H1 (cell line): ENCODE results near the gene MNAT1. TPM values are rescaled to one million over a fixed set of nuclear protein-coding genes. Genes with fewer than 3 reads are reported as not detected.

Experiments
- CBX8 ChIP-seq: fragments of 300-800, 300-1000 bp; sonication (generic); IDR thresholded peaks from 2 replicates; pipeline ENCODE4 v1.7.1; 2016; ENCODE audit warnings: low read depth, low read length, borderline replicate concordance
- EGR1 ChIP-seq: IDR thresholded peaks from 2 replicates; pipeline ENCODE4 v1.6.1; 2011; ENCODE audit warnings: low read depth, low read length, borderline replicate concordance
- RFX5 ChIP-seq: IDR thresholded peaks from 2 replicates; pipeline ENCODE4 v1.6.1; 2011; ENCODE audit warnings: low read depth, low read length, improper control_type of control experiment, borderline replicate concordance
- SIN3A ChIP-seq, 2 experiments: IDR thresholded peaks in 1 of 2; conservative IDR thresholded peaks in 1 of 2; 2 replicates each; pipeline ENCODE4 v1.6.1; 2011 to 2012; ENCODE audit warnings: low read length in 2 of 2, improper control_type of control experiment in 1 of 2, low read depth in 1 of 2, mild to moderate bottlenecking in 1 of 2
- SRF ChIP-seq: IDR thresholded peaks from 2 replicates; pipeline ENCODE4 v1.6.1; 2011; ENCODE audit warnings: mild to moderate bottlenecking, low read depth, low read length, moderate library complexity
- ZNF274 ChIP-seq: IDR thresholded peaks from 2 replicates; pipeline ENCODE4 v1.7.0; 2012; ENCODE audit warnings: low read length, borderline replicate concordance; ENCODE audit errors: extremely low read depth
- polyA plus RNA-seq, 7 experiments: library from polyadenylated mRNA; depleted of rRNA in 3 of 7; stranded (reverse) in 5 of 7; unstranded in 2 of 7; fragments of >200 nt in 5 of 7; fragments of 200-250 nt in 2 of 7; gene quantifications; 1 replicate in 5 of 7; 2 replicates in 1 of 7; 4 replicates in 1 of 7; pipeline versions ENCODE4 v1.2.1 to v1.2.3, GENCODE V29; 2011 to 2013; ENCODE audit warnings: missing spikeins in 2 of 7, mixed read lengths in 2 of 7
- total RNA-seq: library from RNA; stranded (reverse); fragmentation: NEBNext Ultra II Directional; extraction: Animal tissue kit (Norgen Biotek cat#: 25700); gene quantifications from 2 replicates; pipeline ENCODE4 v1.2.1, GENCODE V29; 2021
- TF ChIP-seq, protein P1 (sequence below): fragments of 300-600 bp; sonication (generic); IDR thresholded peaks from 2 replicates; pipeline ENCODE4 v1.7.1; 2012; ENCODE audit warnings: low read length, moderate library complexity, mild to moderate bottlenecking, inconsistent platforms; ENCODE audit not compliant: insufficient replicate concordance

The MNAT1 gene
- total and polyA plus RNA-seq, 2 of the 8 experiments (the other 6 are each of a cell fraction or from before 2014, with no cell fraction given), result 34.7 to 52.1 TPM

DNA sequence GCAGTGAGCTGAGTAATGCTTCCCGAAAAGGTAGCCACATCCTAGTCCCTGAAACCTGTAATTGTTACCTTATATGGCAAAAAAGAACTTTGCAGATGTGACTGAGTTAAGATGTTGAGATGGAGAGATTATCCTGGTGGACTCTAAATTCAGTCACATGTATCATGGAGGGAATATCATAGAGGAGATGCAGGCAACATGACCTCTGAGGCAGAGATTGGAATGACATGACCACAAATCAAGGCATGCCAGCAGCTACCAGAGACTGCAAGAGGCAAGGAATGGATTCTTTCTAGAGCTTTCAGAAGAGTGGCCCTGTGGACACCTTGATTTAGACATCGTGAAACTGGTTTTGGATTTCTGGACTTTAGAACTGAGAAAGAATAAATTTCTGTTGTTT lies 265.0 kb downstream of the MNAT1 start (continued):
- TF ChIP-seq, protein P1, sequence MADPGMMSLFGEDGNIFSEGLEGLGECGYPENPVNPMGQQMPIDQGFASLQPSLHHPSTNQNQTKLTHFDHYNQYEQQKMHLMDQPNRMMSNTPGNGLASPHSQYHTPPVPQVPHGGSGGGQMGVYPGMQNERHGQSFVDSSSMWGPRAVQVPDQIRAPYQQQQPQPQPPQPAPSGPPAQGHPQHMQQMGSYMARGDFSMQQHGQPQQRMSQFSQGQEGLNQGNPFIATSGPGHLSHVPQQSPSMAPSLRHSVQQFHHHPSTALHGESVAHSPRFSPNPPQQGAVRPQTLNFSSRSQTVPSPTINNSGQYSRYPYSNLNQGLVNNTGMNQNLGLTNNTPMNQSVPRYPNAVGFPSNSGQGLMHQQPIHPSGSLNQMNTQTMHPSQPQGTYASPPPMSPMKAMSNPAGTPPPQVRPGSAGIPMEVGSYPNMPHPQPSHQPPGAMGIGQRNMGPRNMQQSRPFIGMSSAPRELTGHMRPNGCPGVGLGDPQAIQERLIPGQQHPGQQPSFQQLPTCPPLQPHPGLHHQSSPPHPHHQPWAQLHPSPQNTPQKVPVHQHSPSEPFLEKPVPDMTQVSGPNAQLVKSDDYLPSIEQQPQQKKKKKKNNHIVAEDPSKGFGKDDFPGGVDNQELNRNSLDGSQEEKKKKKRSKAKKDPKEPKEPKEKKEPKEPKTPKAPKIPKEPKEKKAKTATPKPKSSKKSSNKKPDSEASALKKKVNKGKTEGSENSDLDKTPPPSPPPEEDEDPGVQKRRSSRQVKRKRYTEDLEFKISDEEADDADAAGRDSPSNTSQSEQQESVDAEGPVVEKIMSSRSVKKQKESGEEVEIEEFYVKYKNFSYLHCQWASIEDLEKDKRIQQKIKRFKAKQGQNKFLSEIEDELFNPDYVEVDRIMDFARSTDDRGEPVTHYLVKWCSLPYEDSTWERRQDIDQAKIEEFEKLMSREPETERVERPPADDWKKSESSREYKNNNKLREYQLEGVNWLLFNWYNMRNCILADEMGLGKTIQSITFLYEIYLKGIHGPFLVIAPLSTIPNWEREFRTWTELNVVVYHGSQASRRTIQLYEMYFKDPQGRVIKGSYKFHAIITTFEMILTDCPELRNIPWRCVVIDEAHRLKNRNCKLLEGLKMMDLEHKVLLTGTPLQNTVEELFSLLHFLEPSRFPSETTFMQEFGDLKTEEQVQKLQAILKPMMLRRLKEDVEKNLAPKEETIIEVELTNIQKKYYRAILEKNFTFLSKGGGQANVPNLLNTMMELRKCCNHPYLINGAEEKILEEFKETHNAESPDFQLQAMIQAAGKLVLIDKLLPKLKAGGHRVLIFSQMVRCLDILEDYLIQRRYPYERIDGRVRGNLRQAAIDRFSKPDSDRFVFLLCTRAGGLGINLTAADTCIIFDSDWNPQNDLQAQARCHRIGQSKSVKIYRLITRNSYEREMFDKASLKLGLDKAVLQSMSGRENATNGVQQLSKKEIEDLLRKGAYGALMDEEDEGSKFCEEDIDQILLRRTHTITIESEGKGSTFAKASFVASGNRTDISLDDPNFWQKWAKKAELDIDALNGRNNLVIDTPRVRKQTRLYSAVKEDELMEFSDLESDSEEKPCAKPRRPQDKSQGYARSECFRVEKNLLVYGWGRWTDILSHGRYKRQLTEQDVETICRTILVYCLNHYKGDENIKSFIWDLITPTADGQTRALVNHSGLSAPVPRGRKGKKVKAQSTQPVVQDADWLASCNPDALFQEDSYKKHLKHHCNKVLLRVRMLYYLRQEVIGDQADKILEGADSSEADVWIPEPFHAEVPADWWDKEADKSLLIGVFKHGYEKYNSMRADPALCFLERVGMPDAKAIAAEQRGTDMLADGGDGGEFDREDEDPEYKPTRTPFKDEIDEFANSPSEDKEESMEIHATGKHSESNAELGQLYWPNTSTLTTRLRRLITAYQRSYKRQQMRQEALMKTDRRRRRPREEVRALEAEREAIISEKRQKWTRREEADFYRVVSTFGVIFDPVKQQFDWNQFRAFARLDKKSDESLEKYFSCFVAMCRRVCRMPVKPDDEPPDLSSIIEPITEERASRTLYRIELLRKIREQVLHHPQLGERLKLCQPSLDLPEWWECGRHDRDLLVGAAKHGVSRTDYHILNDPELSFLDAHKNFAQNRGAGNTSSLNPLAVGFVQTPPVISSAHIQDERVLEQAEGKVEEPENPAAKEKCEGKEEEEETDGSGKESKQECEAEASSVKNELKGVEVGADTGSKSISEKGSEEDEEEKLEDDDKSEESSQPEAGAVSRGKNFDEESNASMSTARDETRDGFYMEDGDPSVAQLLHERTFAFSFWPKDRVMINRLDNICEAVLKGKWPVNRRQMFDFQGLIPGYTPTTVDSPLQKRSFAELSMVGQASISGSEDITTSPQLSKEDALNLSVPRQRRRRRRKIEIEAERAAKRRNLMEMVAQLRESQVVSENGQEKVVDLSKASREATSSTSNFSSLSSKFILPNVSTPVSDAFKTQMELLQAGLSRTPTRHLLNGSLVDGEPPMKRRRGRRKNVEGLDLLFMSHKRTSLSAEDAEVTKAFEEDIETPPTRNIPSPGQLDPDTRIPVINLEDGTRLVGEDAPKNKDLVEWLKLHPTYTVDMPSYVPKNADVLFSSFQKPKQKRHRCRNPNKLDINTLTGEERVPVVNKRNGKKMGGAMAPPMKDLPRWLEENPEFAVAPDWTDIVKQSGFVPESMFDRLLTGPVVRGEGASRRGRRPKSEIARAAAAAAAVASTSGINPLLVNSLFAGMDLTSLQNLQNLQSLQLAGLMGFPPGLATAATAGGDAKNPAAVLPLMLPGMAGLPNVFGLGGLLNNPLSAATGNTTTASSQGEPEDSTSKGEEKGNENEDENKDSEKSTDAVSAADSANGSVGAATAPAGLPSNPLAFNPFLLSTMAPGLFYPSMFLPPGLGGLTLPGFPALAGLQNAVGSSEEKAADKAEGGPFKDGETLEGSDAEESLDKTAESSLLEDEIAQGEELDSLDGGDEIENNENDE, result no peak
- no peak for TF ChIP-seq CBX8
- no peak for TF ChIP-seq SIN3A (conservative IDR thresholded peaks at IDR 0.05 in 1 of 2, IDR thresholded peaks at IDR 0.05 in 1 of 2; ENCODE audit: low read depth in 1 of 2, low read length in 2 of 2)
- no peak for TF ChIP-seq RFX5
- TF ChIP-seq SRF, result no peak
- TF ChIP-seq ZNF274, result no peak
- no peak for TF ChIP-seq EGR1
